GM21528 (cell line): ENCODE data around the gene PTOV1.

Source experiments
- ATAC-seq: cut with Tn5 transposase; IDR thresholded peaks from one replicate; pipeline ENCODE4 v1.9.1; 2021; ENCODE audit warnings: mild to moderate bottlenecking, moderate library complexity; ENCODE audit not compliant: unreplicated experiment, low FRiP score

PTOV1 gene

GRCh38 chr19:49907745-49908446 lies 56.9 kb downstream of the PTOV1 start:
- no peak for ATAC-seq

- no peak for ATAC-seq
These were observed 57.8 kb downstream of the PTOV1 start for GRCh38 chr19:49908480-49909420.

- ATAC-seq, result no peak
These were observed 59.2 kb downstream of the PTOV1 start for GRCh38 chr19:49910179-49910578.
